IMR-90 (cell line): ENCODE results near the gene PC. TPM values are rescaled to one million over a fixed set of nuclear protein-coding genes. Genes with fewer than 3 reads are reported as not detected.
A peak's percentile ranks its signal among the peaks of the same experiment; 100 is the strongest.

ENCODE experiments used
- ATAC-seq: fragments of 200-7000 bp; cut with Tn5 transposase; 2 replicates; pipeline ENCODE4 v1.9.1; 2020; ENCODE audit warnings: low read depth, mild to moderate bottlenecking, moderate library complexity
- BruUV-seq: library from RNA; stranded (reverse); fragments of 400-500 nt; replicated peaks from 2 replicates; lab custom pipeline; 2021; lab: Mats Ljungman, UMichigan
- CTCF ChIA-PET: fragments of 300-600 bp; formaldehyde crosslinking; extraction: SDS; loops from one replicate; lab custom pipeline; 2021; ENCODE audit warnings: antibody characterized with exemption; lab: Yijun Ruan, JAX
- POLR2A ChIA-PET: fragments of 300-600 bp; sonication (Branson Sonifier 250); formaldehyde crosslinking; loops from one replicate; lab custom pipeline; 2022; ENCODE audit warnings: antibody characterized with exemption; ENCODE audit not compliant: unreplicated experiment; lab: Charles Lee
- DNase-seq: peaks from one replicate; pipeline ENCODE4 v3.0.0; 2013
- H2AFZ ChIP-seq: replicated peaks from 2 replicates; pipeline ENCODE3; 2013; ENCODE audit warnings: low read length, mild to moderate bottlenecking; ENCODE audit not compliant: poor library complexity
- H2AK5ac ChIP-seq: 2 replicates; pipeline ENCODE4 v1.6.1; 2013; ENCODE audit warnings: low read depth, low read length, inconsistent platforms
- H2AK9ac ChIP-seq: replicated peaks from 2 replicates; pipeline ENCODE3; 2013; ENCODE audit warnings: mild to moderate bottlenecking, low read depth, low read length, moderate library complexity; ENCODE audit not compliant: poor library complexity
- H2BK120ac ChIP-seq: 2 replicates; pipeline ENCODE4 v1.6.1; 2013; ENCODE audit warnings: low read depth, low read length, inconsistent platforms
- H2BK15ac ChIP-seq: 3 replicates; pipeline ENCODE4 v1.6.1; 2013; ENCODE audit warnings: low read depth, low read length, inconsistent platforms
- H2BK20ac ChIP-seq: 2 replicates; pipeline ENCODE4 v1.6.1; 2013; ENCODE audit warnings: low read depth, mild to moderate bottlenecking, inconsistent platforms, low read length, moderate library complexity
- H2BK5ac ChIP-seq: 2 replicates; pipeline ENCODE4 v1.6.1; 2013; ENCODE audit warnings: mild to moderate bottlenecking, low read depth, low read length, inconsistent platforms; ENCODE audit not compliant: poor library complexity, severe bottlenecking
- H3K14ac ChIP-seq: replicated peaks from 2 replicates; pipeline ENCODE4 v1.6.1; 2013; ENCODE audit warnings: low read depth, low read length, inconsistent platforms
- H3K18ac ChIP-seq: 2 replicates; pipeline ENCODE4 v1.6.1; 2013; ENCODE audit warnings: low read depth, low read length, control low read depth
- H3K23ac ChIP-seq: 2 replicates; pipeline ENCODE4 v1.6.1; 2013; ENCODE audit warnings: low read depth, low read length, inconsistent platforms
- H3K27ac ChIP-seq: 2 replicates; pipeline ENCODE4 v1.5.1; 2013; ENCODE audit warnings: mild to moderate bottlenecking, control low read depth, low read length; ENCODE audit not compliant: insufficient read depth
- H3K27me3 ChIP-seq: 2 replicates; pipeline ENCODE4 v1.6.1; 2013; ENCODE audit warnings: low read length; ENCODE audit not compliant: control insufficient read depth, insufficient read depth
- H3K36me3 ChIP-seq: 2 replicates; pipeline ENCODE4 v1.6.1; 2013; ENCODE audit warnings: low read length, mixed read lengths; ENCODE audit not compliant: control insufficient read depth, insufficient read depth
- H3K4ac ChIP-seq: 2 replicates; pipeline ENCODE4 v1.6.1; 2013; ENCODE audit warnings: low read depth, low read length, inconsistent platforms
- H3K4me1 ChIP-seq: 2 replicates; pipeline ENCODE4 v1.6.1; 2013; ENCODE audit warnings: low read length, mixed read lengths; ENCODE audit not compliant: control insufficient read depth, insufficient read depth
- H3K4me2 ChIP-seq: 2 replicates; pipeline ENCODE4 v1.6.1; 2013; ENCODE audit warnings: low read depth, mild to moderate bottlenecking, control low read depth, low read length, moderate library complexity
- H3K4me3 ChIP-seq: 2 replicates; pipeline ENCODE4 v1.5.1; 2013; ENCODE audit warnings: low read depth, mild to moderate bottlenecking, control low read depth, low read length, moderate library complexity; ENCODE audit not compliant: insufficient read depth
- H3K56ac ChIP-seq: 2 replicates; pipeline ENCODE4 v1.6.1; 2013; ENCODE audit warnings: low read length, inconsistent platforms; ENCODE audit not compliant: insufficient read depth; ENCODE audit errors: extremely low read depth
- H3K79me1 ChIP-seq, 2 experiments: 2 replicates each; pipeline ENCODE4 v1.6.1; 2013; ENCODE audit warnings: low read length in 2 of 2, inconsistent platforms in 1 of 2, low read depth in 1 of 2
- H3K9ac ChIP-seq: 2 replicates; pipeline ENCODE4 v1.6.1; 2013; ENCODE audit warnings: low read depth, low read length, control low read depth
- H3K9me1 ChIP-seq: 2 replicates; pipeline ENCODE4 v1.6.1; 2013; ENCODE audit warnings: low read length, inconsistent platforms; ENCODE audit not compliant: insufficient read depth
- H3K9me3 ChIP-seq: 2 replicates; pipeline ENCODE4 v1.6.1; 2013; ENCODE audit warnings: low read length; ENCODE audit not compliant: control insufficient read depth, insufficient read depth
- H4K20me1 ChIP-seq: 2 replicates; pipeline ENCODE4 v1.6.1; 2013; ENCODE audit warnings: low read length, inconsistent platforms; ENCODE audit not compliant: insufficient read depth
- H4K5ac ChIP-seq: 2 replicates; pipeline ENCODE4 v1.6.1; 2013; ENCODE audit warnings: mild to moderate bottlenecking, low read depth, low read length, control low read depth
- H4K8ac ChIP-seq, 2 experiments: 2 replicates each; pipeline ENCODE4 v1.6.1; 2013; ENCODE audit warnings: low read depth in 2 of 2, low read length in 2 of 2, control low read depth in 1 of 2, inconsistent platforms in 1 of 2
- H4K91ac ChIP-seq: 2 replicates; pipeline ENCODE4 v1.6.1; 2013; ENCODE audit warnings: low read depth, low read length, inconsistent platforms; ENCODE audit not compliant: insufficient read depth
- BHLHE40 ChIP-seq: fragments of 150-350 bp; IDR thresholded peaks from 2 replicates; pipeline ENCODE4 v1.6.1; 2016; ENCODE audit warnings: mild to moderate bottlenecking, low read depth, low read length
- CHD1 ChIP-seq: IDR thresholded peaks from 2 replicates; pipeline ENCODE4 v1.6.1; 2012; ENCODE audit warnings: low read depth, low read length, improper control_type of control experiment
- FOS ChIP-seq: fragments of 150-350 bp; IDR thresholded peaks from 2 replicates; pipeline ENCODE4 v1.6.1; 2016; ENCODE audit warnings: low read depth, low read length
- MAZ ChIP-seq: IDR thresholded peaks from 2 replicates; pipeline ENCODE4 v1.6.1; 2012; ENCODE audit warnings: low read depth, mild to moderate bottlenecking, low read length, improper control_type of control experiment, moderate library complexity, borderline replicate concordance
- MXI1 ChIP-seq: IDR thresholded peaks from 2 replicates; pipeline ENCODE4 v1.6.1; 2012; ENCODE audit warnings: low read depth, mild to moderate bottlenecking, low read length, moderate library complexity, borderline replicate concordance
- NFE2L2 ChIP-seq: fragments of 150-350 bp; IDR thresholded peaks from 2 replicates; pipeline ENCODE4 v1.6.1; 2016; ENCODE audit warnings: low read depth, mild to moderate bottlenecking, low read length
- POLR2A ChIP-seq: IDR thresholded peaks from 2 replicates; pipeline ENCODE4 v1.6.1; 2012; ENCODE audit warnings: mild to moderate bottlenecking, low read depth, low read length
- RAD21 ChIP-seq: IDR thresholded peaks from 2 replicates; pipeline ENCODE4 v1.6.1; 2012; ENCODE audit warnings: low read length, improper control_type of control experiment
- RCOR1 ChIP-seq: IDR thresholded peaks from 2 replicates; pipeline ENCODE4 v1.6.1; 2012; ENCODE audit warnings: mild to moderate bottlenecking, low read length, improper control_type of control experiment; ENCODE audit not compliant: insufficient replicate concordance
- RFX5 ChIP-seq: IDR thresholded peaks from 2 replicates; pipeline ENCODE4 v1.8.0; 2012; ENCODE audit warnings: low read depth, mild to moderate bottlenecking, low read length, moderate library complexity
- SMC3 ChIP-seq: fragments of 150-350 bp; IDR thresholded peaks from 2 replicates; pipeline ENCODE4 v1.6.1; 2016; ENCODE audit warnings: low read depth, mild to moderate bottlenecking, antibody characterized with exemption, low read length, moderate library complexity
- WGBS, 2 experiments: methylation state at CpG; one replicate each; pipeline versions ENCODE4 v1.1.5 to v1.1.7; 2013; ENCODE audit warnings: missing lambda C conversion rate in 2 of 2; ENCODE audit not compliant: insufficient read length in 1 of 2; ENCODE audit errors: extremely low coverage in 2 of 2; 5-methylcytosine and 5-hydroxymethylcytosine counted together
- dilution Hi-C: fragments of 300-500 bp; cut with HindIII; formaldehyde crosslinking; loops from one replicate; pipeline ENCODE4 v1.14.3; 2018; ENCODE audit warnings: low sequenced_read_pairs; ENCODE audit not compliant: unreplicated experiment
- in situ Hi-C: fragments of 300-500 bp; cut with MboI; formaldehyde crosslinking; loops from 3 replicates; pipeline ENCODE4 v1.14.3; 2019; ENCODE audit warnings: low sequenced_read_pairs, inconsistent platforms, mixed read lengths
- intact Hi-C: fragments of 100-400 bp; cut with micrococcal nuclease; formaldehyde crosslinking; loops from 2 replicates; pipeline ENCODE4 v1.10.0; 2022
- polyA plus RNA-seq, 3 experiments: library from polyadenylated mRNA; depleted of rRNA; stranded (reverse); fragments of >200 nt; gene quantifications; 2 replicates each; pipeline ENCODE4 v1.2.3, GENCODE V29; 2012; ENCODE audit warnings: low replicate concordance in 1 of 3
- total RNA-seq: library from RNA; depleted of rRNA; stranded (reverse); fragments of >200 nt; gene quantifications from 2 replicates; pipeline ENCODE4 v1.2.3, GENCODE V29; 2012
- TF ChIP-seq, protein P1 (sequence below): fragments of 150-350 bp; IDR thresholded peaks from 2 replicates; pipeline ENCODE4 v1.6.1; 2016; ENCODE audit warnings: low read depth, mild to moderate bottlenecking, low read length, moderate library complexity, borderline replicate concordance
- TF ChIP-seq, protein P2 (sequence below): fragments of 150-350 bp; IDR thresholded peaks from 2 replicates; pipeline ENCODE4 v1.6.1; 2017; ENCODE audit warnings: mild to moderate bottlenecking, antibody characterized with exemption, low read length, low read depth
- TF ChIP-seq, protein P3 (sequence below): conservative IDR thresholded peaks from 2 replicates; pipeline ENCODE4 v1.5.1; 2012; ENCODE audit warnings: mild to moderate bottlenecking, low read depth, low read length, improper control_type of control experiment

Gene PC
- total and polyA plus RNA-seq, 2 of the 4 experiments (the other 2 are of a cell fraction), result 13.6 to 15.7 TPM

GRCh38 chr11:66906061-66906733, 52.0 kb downstream of the PC start:
- H2BK120ac ChIP-seq, result peak overlapping the region; percentile 73
- H3K23ac ChIP-seq, result peak overlapping the region; percentile 83
- 80% methylated on average over 2 of the region's 14 CpGs; no CpG with 5 or more reads in 1 of the 2 experiments for WGBS, 2 experiments
- dilution Hi-C loops (no loop called here), in situ Hi-C loops (no loop called here), intact Hi-C loops (no loop called here)
- peak overlapping the region; percentile 77 for H2AK5ac ChIP-seq
- peaks cover 3% of the 10 kb centered on the region; the same call in 1 of the 2 replicates for H3K36me3 ChIP-seq
- H2BK15ac ChIP-seq, result peak overlapping the region; percentile 81; the same call in 1 of the 3 replicates
- H3K9ac ChIP-seq, result no peak overlapping the region; the same call in 1 of the 2 replicates
- peak overlapping the region; percentile 85 for H3K4ac ChIP-seq
- no TSS peak for BruUV-seq
- H4K20me1 ChIP-seq, result no peaks in the 10 kb centered on the region; the same call in 1 of the 2 replicates
- peak overlapping the region; percentile 94 for H3K14ac ChIP-seq
- H3K27ac ChIP-seq, result no peak overlapping the region
- DNase-seq (peak; percentile 49), ATAC-seq (peak; percentile 45)
- peaks cover 23% of the 10 kb centered on the region for H3K4me1 ChIP-seq
- no peaks in the 10 kb centered on the region for H3K9me3 ChIP-seq
- POLR2A ChIA-PET, result no interaction called here
- no peak overlapping the region for H3K56ac ChIP-seq
- H4K91ac ChIP-seq, result peak overlapping the region; percentile 66
- H3K4me2 ChIP-seq, result no peak overlapping the region; the same call in 1 of the 2 replicates
- peak overlapping the region; percentile 42 for H3K18ac ChIP-seq
- peak overlapping the region; percentile 56 for H2BK20ac ChIP-seq
- H2AK9ac ChIP-seq, result peak overlapping the region; percentile 62
- H3K4me3 ChIP-seq, result no peak overlapping the region
- H2BK5ac ChIP-seq, result no peak overlapping the region
- peak overlapping the region in 1 of 2 experiments; percentile 37; a peak in 2 of 4 replicates for H4K8ac ChIP-seq
- H2AFZ ChIP-seq, result peak overlapping the region; percentile 47
- no peaks in the 10 kb centered on the region for H3K27me3 ChIP-seq
- H3K9me1 ChIP-seq, result peaks cover 32% of the 10 kb centered on the region
- peak overlapping the region; percentile 3; the same call in 1 of the 2 replicates for H4K5ac ChIP-seq
- H3K79me1 ChIP-seq, result peaks cover 0 to 33% of the 10 kb centered on the region in 2 experiments; a peak in 2 of 4 replicates
- CTCF ChIA-PET, result interaction anchor here (0.6 kb wide), 1 partner anchor 1268 kb away, joined by 3 read pairs; no protein-coding TSS in a partner anchor
- TF ChIP-seq, protein P1, sequence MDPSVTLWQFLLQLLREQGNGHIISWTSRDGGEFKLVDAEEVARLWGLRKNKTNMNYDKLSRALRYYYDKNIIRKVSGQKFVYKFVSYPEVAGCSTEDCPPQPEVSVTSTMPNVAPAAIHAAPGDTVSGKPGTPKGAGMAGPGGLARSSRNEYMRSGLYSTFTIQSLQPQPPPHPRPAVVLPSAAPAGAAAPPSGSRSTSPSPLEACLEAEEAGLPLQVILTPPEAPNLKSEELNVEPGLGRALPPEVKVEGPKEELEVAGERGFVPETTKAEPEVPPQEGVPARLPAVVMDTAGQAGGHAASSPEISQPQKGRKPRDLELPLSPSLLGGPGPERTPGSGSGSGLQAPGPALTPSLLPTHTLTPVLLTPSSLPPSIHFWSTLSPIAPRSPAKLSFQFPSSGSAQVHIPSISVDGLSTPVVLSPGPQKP, result no peak
- TF ChIP-seq CHD1 (no peak), FOS (no peak), RFX5 (no peak), SMC3 (no peak), RAD21 (no peak), NFE2L2 (no peak), POLR2A (no peak), MAZ (no peak), RCOR1 (no peak), BHLHE40 (no peak), MXI1 (no peak)
- TF ChIP-seq, protein P2, sequence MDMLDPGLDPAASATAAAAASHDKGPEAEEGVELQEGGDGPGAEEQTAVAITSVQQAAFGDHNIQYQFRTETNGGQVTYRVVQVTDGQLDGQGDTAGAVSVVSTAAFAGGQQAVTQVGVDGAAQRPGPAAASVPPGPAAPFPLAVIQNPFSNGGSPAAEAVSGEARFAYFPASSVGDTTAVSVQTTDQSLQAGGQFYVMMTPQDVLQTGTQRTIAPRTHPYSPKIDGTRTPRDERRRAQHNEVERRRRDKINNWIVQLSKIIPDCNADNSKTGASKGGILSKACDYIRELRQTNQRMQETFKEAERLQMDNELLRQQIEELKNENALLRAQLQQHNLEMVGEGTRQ, result no peak
- TF ChIP-seq, protein P3, sequence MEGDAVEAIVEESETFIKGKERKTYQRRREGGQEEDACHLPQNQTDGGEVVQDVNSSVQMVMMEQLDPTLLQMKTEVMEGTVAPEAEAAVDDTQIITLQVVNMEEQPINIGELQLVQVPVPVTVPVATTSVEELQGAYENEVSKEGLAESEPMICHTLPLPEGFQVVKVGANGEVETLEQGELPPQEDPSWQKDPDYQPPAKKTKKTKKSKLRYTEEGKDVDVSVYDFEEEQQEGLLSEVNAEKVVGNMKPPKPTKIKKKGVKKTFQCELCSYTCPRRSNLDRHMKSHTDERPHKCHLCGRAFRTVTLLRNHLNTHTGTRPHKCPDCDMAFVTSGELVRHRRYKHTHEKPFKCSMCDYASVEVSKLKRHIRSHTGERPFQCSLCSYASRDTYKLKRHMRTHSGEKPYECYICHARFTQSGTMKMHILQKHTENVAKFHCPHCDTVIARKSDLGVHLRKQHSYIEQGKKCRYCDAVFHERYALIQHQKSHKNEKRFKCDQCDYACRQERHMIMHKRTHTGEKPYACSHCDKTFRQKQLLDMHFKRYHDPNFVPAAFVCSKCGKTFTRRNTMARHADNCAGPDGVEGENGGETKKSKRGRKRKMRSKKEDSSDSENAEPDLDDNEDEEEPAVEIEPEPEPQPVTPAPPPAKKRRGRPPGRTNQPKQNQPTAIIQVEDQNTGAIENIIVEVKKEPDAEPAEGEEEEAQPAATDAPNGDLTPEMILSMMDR, result no peak
